Neural crest cell (in vitro differentiated cells): ENCODE data around the gene SH3BGRL2. TPM values are rescaled to one million over a fixed set of nuclear protein-coding genes. Genes with fewer than 3 reads are reported as not detected.

Experiments
- DNase-seq: peaks from one replicate; pipeline ENCODE4 v3.0.0; 2021; ENCODE audit warnings: low read depth, mixed read lengths, low spot score
- H3K27ac Mint-ChIP-seq: one replicate; pipeline ENCODE4 v1.8.0; 2021; ENCODE audit warnings: mild to moderate bottlenecking, mixed read lengths; ENCODE audit not compliant: unreplicated experiment
- H3K27me3 Mint-ChIP-seq: 2 replicates; pipeline ENCODE4 v1.8.0; 2021; ENCODE audit warnings: low read depth, mild to moderate bottlenecking, mixed read lengths
- H3K36me3 Mint-ChIP-seq: 2 replicates; pipeline ENCODE4 v1.8.0; 2021; ENCODE audit warnings: low read depth, mild to moderate bottlenecking, mixed read lengths
- H3K4me1 Mint-ChIP-seq: 2 replicates; pipeline ENCODE4 v1.8.0; 2021; ENCODE audit warnings: mixed read lengths
- H3K4me3 Mint-ChIP-seq: one replicate; pipeline ENCODE4 v1.8.0; 2021; ENCODE audit warnings: mild to moderate bottlenecking, mixed read lengths
- H3K9me3 Mint-ChIP-seq: 2 replicates; pipeline ENCODE4 v1.8.0; 2021; ENCODE audit warnings: mixed read lengths
- CTCF ChIP-seq: fragments of 200-600 bp; sonication (generic); conservative IDR thresholded peaks from 2 replicates; pipeline ENCODE4 v1.5.0; 2021; ENCODE audit warnings: antibody characterized with exemption, mild to moderate bottlenecking
- total RNA-seq: library from RNA; stranded (reverse); gene quantifications from 2 replicates; pipeline ENCODE4 v1.2.1, GENCODE V29; 2021

SH3BGRL2 gene
- total RNA-seq, 1 donor from 2014 or later: 11.1 TPM

GRCh38 chr6:79625746-79626145 lies 5.4 kb upstream of the SH3BGRL2 start:
- Mint-ChIP-seq H3K36me3 (no peaks in the 10 kb centered on the region), H3K9me3 (no peaks in the 10 kb centered on the region), H3K27me3 (peaks cover 12% of the 10 kb centered on the region), H3K4me1 (peaks cover 11% of the 10 kb centered on the region), H3K4me3 (no peak overlapping the region), H3K27ac (no peak overlapping the region)
- TF ChIP-seq CTCF: no peak
- DNase-seq: no peak

- H3K27ac Mint-ChIP-seq: peak overlapping the region; percentile 30
- peaks cover 17% of the 10 kb centered on the region for H3K4me1 Mint-ChIP-seq
- no peaks in the 10 kb centered on the region for H3K36me3 Mint-ChIP-seq
- TF ChIP-seq CTCF: no peak
- H3K9me3 Mint-ChIP-seq: no peaks in the 10 kb centered on the region
- DNase-seq: no peak
- H3K4me3 Mint-ChIP-seq: no peak overlapping the region
- peaks cover 17% of the 10 kb centered on the region for H3K27me3 Mint-ChIP-seq
These were observed 4.3 kb upstream of the SH3BGRL2 start for GRCh38 chr6:79626811-79627210.

- peaks cover 15% of the 10 kb centered on the region for H3K4me1 Mint-ChIP-seq
- DNase-seq: no peak
- no peaks in the 10 kb centered on the region for H3K36me3 Mint-ChIP-seq
- no peak overlapping the region for H3K4me3 Mint-ChIP-seq
- H3K27me3 Mint-ChIP-seq: peaks cover 18% of the 10 kb centered on the region
- H3K9me3 Mint-ChIP-seq: no peaks in the 10 kb centered on the region
- H3K27ac Mint-ChIP-seq: no peak overlapping the region
- TF ChIP-seq CTCF: no peak
These were observed 3.7 kb upstream of the SH3BGRL2 start for GRCh38 chr6:79627422-79627821.

GRCh38 chr6:79628466-79629288 lies 2.5 kb upstream of the SH3BGRL2 start:
- H3K27ac Mint-ChIP-seq: no peak overlapping the region
- peaks cover 13% of the 10 kb centered on the region for H3K4me1 Mint-ChIP-seq
- H3K4me3 Mint-ChIP-seq: no peak overlapping the region
- no peak for DNase-seq
- H3K36me3 Mint-ChIP-seq: no peaks in the 10 kb centered on the region
- H3K9me3 Mint-ChIP-seq: no peaks in the 10 kb centered on the region
- H3K27me3 Mint-ChIP-seq: peaks cover 18% of the 10 kb centered on the region
- no peak for TF ChIP-seq CTCF

GRCh38 chr6:79630380-79630882 lies 698 bp upstream of the SH3BGRL2 start:
- TF ChIP-seq CTCF: no peak
- no peak for DNase-seq
- peak overlapping the region; percentile 92 for H3K4me3 Mint-ChIP-seq
- no peaks in the 10 kb centered on the region for H3K36me3 Mint-ChIP-seq
- no peaks in the 10 kb centered on the region for H3K9me3 Mint-ChIP-seq
- H3K27me3 Mint-ChIP-seq: peaks cover 18% of the 10 kb centered on the region
- H3K27ac Mint-ChIP-seq: no peak overlapping the region
- peaks cover 13% of the 10 kb centered on the region for H3K4me1 Mint-ChIP-seq
